Aorta (tissue), 5 donors: ENCODE measurements around the gene ACAD10. TPM values are rescaled to one million over a fixed set of nuclear protein-coding genes. Genes with fewer than 3 reads are reported as not detected.
"Not testable (repeated sequence)": the region's sequence is repeated elsewhere in the genome, so short reads cannot be mapped to it uniquely, and the experiment has no call there.

Experiments
- ATAC-seq: fragments of 200-7000 bp; cut with Tn5 transposase; one replicate; pipeline ENCODE4 v1.9.1; 2022; ENCODE audit warnings: moderate library complexity; ENCODE audit not compliant: low FRiP score
- DNase-seq, 2 donors: peaks; one replicate each; pipeline ENCODE4 v3.0.0-alpha.2; 2020
- H3K27ac ChIP-seq, 2 donors: one replicate each; pipeline ENCODE4 v1.5.1; 2013; ENCODE audit warnings: low read length in 2 of 2, mild to moderate bottlenecking in 2 of 2, moderate library complexity in 2 of 2, control low read depth in 1 of 2, inconsistent platforms in 1 of 2, low read depth in 1 of 2
- H3K27me3 ChIP-seq, 2 donors: one replicate each; pipeline ENCODE4 v1.6.1; 2013; ENCODE audit warnings: control low read depth in 1 of 2, low read length in 1 of 2, mild to moderate bottlenecking in 1 of 2, moderate library complexity in 1 of 2; ENCODE audit not compliant: insufficient read depth in 2 of 2, control insufficient read depth in 1 of 2
- H3K36me3 ChIP-seq, 2 donors: one replicate each; pipeline ENCODE4 v1.6.1; 2013; ENCODE audit warnings: control low read depth in 1 of 2, low read length in 1 of 2, mild to moderate bottlenecking in 1 of 2; ENCODE audit not compliant: insufficient read depth in 2 of 2, control insufficient read depth in 1 of 2
- H3K4me1 ChIP-seq, 2 donors: one replicate each; pipeline ENCODE4 v1.6.1; 2013; ENCODE audit warnings: low read length in 2 of 2, control low read depth in 1 of 2, mild to moderate bottlenecking in 1 of 2, moderate library complexity in 1 of 2; ENCODE audit not compliant: insufficient read depth in 2 of 2, control insufficient read depth in 1 of 2
- H3K4me3 ChIP-seq, 2 donors: one replicate each; pipeline ENCODE4 v1.5.1; 2013; ENCODE audit warnings: low read length in 2 of 2, control low read depth in 1 of 2, mild to moderate bottlenecking in 1 of 2
- H3K9me3 ChIP-seq: one replicate; pipeline ENCODE4 v1.6.1; 2013; ENCODE audit warnings: mild to moderate bottlenecking, low read length; ENCODE audit not compliant: control insufficient read depth
- WGBS, 2 donors: extraction: QIAGEN DNeasy Blood & Tissue Kit; methylation state at CpG; one replicate each; pipeline ENCODE4 v1.1.7; 2013; 5-methylcytosine and 5-hydroxymethylcytosine counted together
- intact Hi-C, 2 donors: fragments of 100-400 bp; cut with DNase I; formaldehyde crosslinking; loops; one replicate each; pipeline versions ENCODE4 v1.14.2 to v1.15.0; 2022
- polyA plus RNA-seq, 2 donors: library from polyadenylated mRNA; stranded (reverse); fragments of 200-250 nt; gene quantifications; one replicate each; pipeline ENCODE4 v1.2.3, GENCODE V29; 2013
- total RNA-seq, 2 donors: library from RNA; stranded (reverse); fragmentation: NEBNext Ultra II Directional; extraction: Animal tissue kit (Norgen Biotek cat#: 25700); gene quantifications; one replicate each; pipeline ENCODE4 v1.2.1, GENCODE V29; 2021
- donor health status: healthy with polysubstance abuse.
- donor health status: Bipolar disorder and iron deficiency.
- donor health status: DM: no; HTN: no; CAD: no.
- donor health status: DM: no; HTN: no; CAD: no.
- donor health status: DM: yes; HTN: yes; CAD: no.

The ACAD10 gene
- total and polyA plus RNA-seq, 4 donors = 7.0 to 27.9 (median 15.6) TPM

GRCh38 chr12:111759991-111760390, 74.1 kb downstream of the ACAD10 start:
- Histone ChIP-seq H3K4me3 (no peak overlapping the region), H3K27me3 (no peaks in the 10 kb centered on the region), H3K36me3 (no peaks in the 10 kb centered on the region), H3K4me1 (peaks cover 0 to 2% of the 10 kb centered on the region in 2 donors), H3K27ac (no peak overlapping the region), H3K9me3 (no peaks in the 10 kb centered on the region)
- ATAC-seq (no peak), DNase-seq (no peak)
- intact Hi-C loops = no loop called here
- 92 to 93% methylated on average over 9 of the region's 9 CpGs for WGBS, 2 donors

- Histone ChIP-seq H3K27ac (no peak overlapping the region), H3K4me3 (no peak overlapping the region), H3K36me3 (no peaks in the 10 kb centered on the region), H3K4me1 (peaks cover 0 to 2% of the 10 kb centered on the region in 2 donors), H3K9me3 (no peaks in the 10 kb centered on the region), H3K27me3 (no peaks in the 10 kb centered on the region)
- intact Hi-C loops = no loop called here
- no peak for DNase-seq
- no peak for ATAC-seq
- WGBS, 2 donors = 79 to 84% methylated on average over 5 of the region's 5 CpGs
Observed at GRCh38 chr12:111761099-111761498, 75.2 kb downstream of the ACAD10 start.

- Histone ChIP-seq H3K27ac (no peak overlapping the region), H3K27me3 (no peaks in the 10 kb centered on the region), H3K36me3 (no peaks in the 10 kb centered on the region), H3K4me3 (no peak overlapping the region), H3K4me1 (peaks cover 0 to 2% of the 10 kb centered on the region in 2 donors), H3K9me3 (no peaks in the 10 kb centered on the region)
- intact Hi-C loops = no loop called here
- no peak for DNase-seq
- WGBS, 2 donors = 71 to 74% methylated on average over 3 of the region's 3 CpGs
- ATAC-seq = no peak
Observed at GRCh38 chr12:111761706-111762105, 75.9 kb downstream of the ACAD10 start.

GRCh38 chr12:111763552-111763951, 77.7 kb downstream of the ACAD10 start:
- intact Hi-C loops, ATAC-seq, H3K27ac ChIP-seq, H3K27me3 ChIP-seq, H3K4me3 ChIP-seq, H3K36me3 ChIP-seq, H3K9me3 ChIP-seq, DNase-seq, H3K4me1 ChIP-seq: not testable (repeated sequence)
- 56 to 59% methylated on average over 10 of the region's 10 CpGs for WGBS, 2 donors

- H3K27ac ChIP-seq = no peak overlapping the region
- no peaks in the 10 kb centered on the region for H3K27me3 ChIP-seq
- ATAC-seq (no peak), DNase-seq (no peak)
- no peaks in the 10 kb centered on the region for H3K36me3 ChIP-seq
- H3K4me3 ChIP-seq = no peak overlapping the region
- no peaks in the 10 kb centered on the region for H3K9me3 ChIP-seq
- H3K4me1 ChIP-seq = no peaks in the 10 kb centered on the region
- 62 to 67% methylated on average over 6 of the region's 6 CpGs for WGBS, 2 donors
- intact Hi-C loops = no loop called here
Observed at GRCh38 chr12:111764120-111764821, 78.4 kb downstream of the ACAD10 start.

GRCh38 chr12:111766608-111767361, 80.9 kb downstream of the ACAD10 start, which contains the start of gene ALDH2:
Gene ALDH2, plus strand, starts transcription at chr12:111766933. Its CDS starts 50 bp downstream, at chr12:111766983.
- peak within 1 kb of the TSS; percentile 34 to 53 for H3K27ac ChIP-seq
- peak; percentile 83 to 89 for DNase-seq
- peak within 1 kb of the TSS; percentile 56 to 88 for H3K4me3 ChIP-seq
- H3K9me3 ChIP-seq = no peaks in the 10 kb centered on the region
- no peaks in the 10 kb centered on the region for H3K27me3 ChIP-seq
- intact Hi-C loops = loop anchor here in 1 of 2 donors (5.0 kb wide), 1 partner anchor 76 kb away; the partner anchor contains the start of gene MAPKAPK5
- no peaks in the 10 kb centered on the region for H3K36me3 ChIP-seq
- H3K4me1 ChIP-seq = no peaks in the 10 kb centered on the region
- peak; percentile 97 for ATAC-seq
- 1% methylated on average over 51 to 73 of the region's 73 CpGs for WGBS, 2 donors

GRCh38 chr12:111767362-111768158, 81.7 kb downstream of the ACAD10 start:
- ATAC-seq = peak; percentile 45
- peak overlapping the region; percentile 51 to 88 for H3K4me3 ChIP-seq
- no peaks in the 10 kb centered on the region for H3K27me3 ChIP-seq
- DNase-seq = peak in 1 of 2 donors; percentile 79
- no peaks in the 10 kb centered on the region for H3K4me1 ChIP-seq
- no peaks in the 10 kb centered on the region for H3K36me3 ChIP-seq
- peak overlapping the region; percentile 21 to 34 for H3K27ac ChIP-seq
- intact Hi-C loops = loop anchor here in 1 of 2 donors (5.0 kb wide), 1 partner anchor 75 kb away; the partner anchor contains the start of gene MAPKAPK5
- 1 to 3% methylated on average over 18 of the region's 18 CpGs for WGBS, 2 donors
- no peaks in the 10 kb centered on the region for H3K9me3 ChIP-seq

GRCh38 chr12:111768159-111768895, 82.5 kb downstream of the ACAD10 start:
- H3K9me3 ChIP-seq = no peaks in the 10 kb centered on the region
- no peaks in the 10 kb centered on the region for H3K36me3 ChIP-seq
- intact Hi-C loops = loop anchor here in 1 of 2 donors (5.0 kb wide), 1 partner anchor 74 kb away; the partner anchor contains the start of gene MAPKAPK5
- H3K4me1 ChIP-seq = no peaks in the 10 kb centered on the region
- WGBS, 2 donors = 81 to 83% methylated on average over 9 of the region's 9 CpGs
- no peak for ATAC-seq
- no peaks in the 10 kb centered on the region for H3K27me3 ChIP-seq
- H3K27ac ChIP-seq = no peak overlapping the region
- H3K4me3 ChIP-seq = peak overlapping the region; percentile 51 to 88
- DNase-seq = no peak
